HepG2 (cell line): ENCODE data around the gene TASOR2. TPM values are rescaled to one million over a fixed set of nuclear protein-coding genes. Genes with fewer than 3 reads are reported as not detected.

Experiments
- CREM ChIP-seq, 2 experiments: sonication (generic) in 1 of 2; formaldehyde crosslinking in 1 of 2; IDR thresholded peaks; 2 replicates each; pipeline versions ENCODE4 v1.4.0 to v1.6.1; 2016 to 2020; ENCODE audit warnings: antibody characterized with exemption in 1 of 2, mild to moderate bottlenecking in 1 of 2, missing genetic modification reagents in 1 of 2
- ELF3 ChIP-seq: IDR thresholded peaks from 2 replicates; pipeline ENCODE4 v1.6.1; 2016; ENCODE audit warnings: missing genetic modification reagents, missing compliant biosample characterization
- HOXD1 ChIP-seq: sonication (generic); formaldehyde crosslinking; IDR thresholded peaks from 2 replicates; pipeline ENCODE4 v1.5.0; 2020; ENCODE audit warnings: missing genetic modification reagents
- JDP2 ChIP-seq: sonication (generic); formaldehyde crosslinking; IDR thresholded peaks from 2 replicates; pipeline ENCODE4 v1.8.1; 2022; ENCODE audit warnings: missing genetic modification reagents, borderline replicate concordance
- KDM2A ChIP-seq: sonication (generic); formaldehyde crosslinking; IDR thresholded peaks from 2 replicates; pipeline ENCODE4 v1.4.0; 2020; ENCODE audit warnings: low read depth, missing genetic modification reagents, borderline replicate concordance
- PHF21A ChIP-seq: sonication (generic); formaldehyde crosslinking; IDR thresholded peaks from 2 replicates; pipeline ENCODE4 v1.5.0; 2020; ENCODE audit warnings: mild to moderate bottlenecking, missing genetic modification reagents
- THAP11 ChIP-seq: IDR thresholded peaks from 2 replicates; pipeline ENCODE4 v1.6.1; 2016; ENCODE audit warnings: missing biosample characterization, missing genetic modification reagents
- ZNF101 ChIP-seq: sonication (generic); formaldehyde crosslinking; IDR thresholded peaks from 2 replicates; pipeline ENCODE4 v1.4.0; 2020; ENCODE audit warnings: mild to moderate bottlenecking, low read depth, missing genetic modification reagents, borderline replicate concordance
- ZNF547 ChIP-seq: sonication (generic); formaldehyde crosslinking; IDR thresholded peaks from 2 replicates; pipeline ENCODE4 v1.5.1; 2020; ENCODE audit warnings: mild to moderate bottlenecking, missing genetic modification reagents
- ZNF850 ChIP-seq: sonication (generic); formaldehyde crosslinking; conservative IDR thresholded peaks from 2 replicates; pipeline ENCODE4 v1.9.0; 2021; ENCODE audit warnings: mild to moderate bottlenecking, missing genetic modification reagents
- polyA plus RNA-seq, 8 experiments: library from polyadenylated mRNA; depleted of rRNA in 3 of 8; stranded (reverse) in 7 of 8; unstranded in 1 of 8; fragments of >200 nt; fragmentation: Illumina TruSeq in 4 of 8; extraction: Trizol in 4 of 8; gene quantifications; 2 replicates each; pipeline versions ENCODE4 v1.2.1 to v1.2.3, GENCODE V29; 2011 to 2016; ENCODE audit warnings: low read depth in 4 of 8, missing spikeins in 1 of 8, mixed read lengths in 1 of 8; ENCODE audit not compliant: insufficient read depth in 1 of 8
- total RNA-seq, 5 experiments: library from RNA; depleted of rRNA; stranded (reverse); fragments of >200 nt; fragmentation: Illumina TruSeq; extraction: Trizol; gene quantifications; 2 replicates each; pipeline ENCODE4 v1.2.3, GENCODE V29; 2016; ENCODE audit warnings: low read depth in 1 of 5
- TF ChIP-seq, protein P1 (sequence below): sonication (generic); formaldehyde crosslinking; IDR thresholded peaks from 2 replicates; pipeline ENCODE4 v1.4.0; 2020; ENCODE audit warnings: missing genetic modification reagents
- TF ChIP-seq, protein P2 (sequence below): conservative IDR thresholded peaks from 2 replicates; pipeline ENCODE4 v1.6.1; 2018; ENCODE audit warnings: missing genetic modification reagents
- TF ChIP-seq, protein P3 (sequence below): sonication (generic); formaldehyde crosslinking; IDR thresholded peaks from 2 replicates; pipeline ENCODE4 v1.4.0; 2020; ENCODE audit warnings: missing genetic modification reagents, borderline replicate concordance
- TF ChIP-seq, protein P4 (sequence below), 2 experiments: sonication (generic) in 1 of 2; formaldehyde crosslinking in 1 of 2; IDR thresholded peaks; 2 replicates each; pipeline versions ENCODE4 v1.4.0 to v1.6.1; 2018 to 2020; ENCODE audit warnings: missing genetic modification reagents in 2 of 2, borderline replicate concordance in 1 of 2, low read depth in 1 of 2, mild to moderate bottlenecking in 1 of 2, missing biosample characterization in 1 of 2
- TF ChIP-seq, protein P5 (sequence below): sonication (generic); formaldehyde crosslinking; IDR thresholded peaks from 2 replicates; pipeline ENCODE4 v1.9.0; 2022; ENCODE audit warnings: low read depth, missing genetic modification reagents

TASOR2 gene
- total and polyA plus RNA-seq, 2 of the 13 experiments (the other 11 are each of a cell fraction or from before 2014, with no cell fraction given) = 24.2 to 55.3 TPM

DNA sequence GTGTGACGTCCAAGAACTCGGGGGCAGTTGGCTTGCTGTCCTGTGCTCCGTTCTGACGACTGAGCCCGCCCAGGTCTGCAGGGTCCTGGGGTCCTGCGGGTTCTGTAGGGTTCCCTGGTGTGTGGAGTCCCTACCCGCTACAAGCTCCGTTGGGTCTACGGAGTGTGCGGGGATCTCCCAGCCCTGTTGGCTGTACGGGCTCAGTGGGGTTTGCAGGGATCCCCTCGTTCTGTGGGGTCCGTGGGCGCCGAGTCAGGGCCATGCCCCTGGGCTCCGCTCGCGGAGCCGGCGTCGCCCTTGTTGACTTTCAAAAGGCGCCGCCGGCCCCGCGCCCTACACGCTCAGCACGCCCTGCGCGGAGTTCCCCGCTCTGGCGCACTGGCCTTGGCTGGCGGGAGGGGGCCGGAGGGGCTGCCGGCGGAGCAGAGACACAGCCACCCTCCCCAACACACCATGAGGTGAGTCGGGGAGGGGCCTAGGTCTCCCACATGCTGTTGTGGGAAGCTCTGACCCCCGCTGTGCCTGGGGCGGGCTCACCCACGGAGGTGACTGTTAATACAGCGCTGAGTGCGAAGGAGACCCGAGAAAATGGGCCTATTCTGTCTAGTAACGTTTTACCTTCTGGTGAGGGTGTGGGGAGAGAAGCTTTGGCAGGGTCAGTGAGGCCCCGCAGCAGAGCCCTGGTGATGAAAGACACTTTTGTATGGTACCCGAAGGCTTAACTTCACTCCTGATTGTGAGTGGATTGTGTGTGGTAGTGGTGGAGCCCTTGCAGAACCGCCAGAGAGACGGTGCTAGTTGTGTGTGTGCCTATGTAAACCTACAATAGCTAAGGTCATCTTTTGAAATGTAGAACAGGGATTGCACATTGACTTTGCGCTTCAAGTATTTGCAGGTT, 8.1 kb downstream of the TASOR2 start (continued):
- TF ChIP-seq, protein P1, sequence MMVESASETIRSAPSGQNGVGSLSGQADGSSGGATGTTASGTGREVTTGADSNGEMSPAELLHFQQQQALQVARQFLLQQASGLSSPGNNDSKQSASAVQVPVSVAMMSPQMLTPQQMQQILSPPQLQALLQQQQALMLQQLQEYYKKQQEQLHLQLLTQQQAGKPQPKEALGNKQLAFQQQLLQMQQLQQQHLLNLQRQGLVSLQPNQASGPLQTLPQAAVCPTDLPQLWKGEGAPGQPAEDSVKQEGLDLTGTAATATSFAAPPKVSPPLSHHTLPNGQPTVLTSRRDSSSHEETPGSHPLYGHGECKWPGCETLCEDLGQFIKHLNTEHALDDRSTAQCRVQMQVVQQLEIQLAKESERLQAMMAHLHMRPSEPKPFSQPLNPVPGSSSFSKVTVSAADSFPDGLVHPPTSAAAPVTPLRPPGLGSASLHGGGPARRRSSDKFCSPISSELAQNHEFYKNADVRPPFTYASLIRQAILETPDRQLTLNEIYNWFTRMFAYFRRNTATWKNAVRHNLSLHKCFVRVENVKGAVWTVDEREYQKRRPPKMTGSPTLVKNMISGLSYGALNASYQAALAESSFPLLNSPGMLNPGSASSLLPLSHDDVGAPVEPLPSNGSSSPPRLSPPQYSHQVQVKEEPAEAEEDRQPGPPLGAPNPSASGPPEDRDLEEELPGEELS = peak; percentile 76
- peak; percentile 93 for TF ChIP-seq KDM2A (CRISPR knock-in tag)
- peak; percentile 62 for TF ChIP-seq THAP11
- peak; percentile 88 for TF ChIP-seq ZNF547 (CRISPR knock-in tag)
- no peak; the same call in 1 of the 2 replicates for TF ChIP-seq JDP2 (CRISPR knock-in tag)
- peak; percentile 13 for TF ChIP-seq CREM (IDR thresholded peaks at IDR 0.05)
- TF ChIP-seq CREM (CRISPR knock-in tag; IDR thresholded peaks at IDR 0.05) = no peak
- TF ChIP-seq, protein P2, sequence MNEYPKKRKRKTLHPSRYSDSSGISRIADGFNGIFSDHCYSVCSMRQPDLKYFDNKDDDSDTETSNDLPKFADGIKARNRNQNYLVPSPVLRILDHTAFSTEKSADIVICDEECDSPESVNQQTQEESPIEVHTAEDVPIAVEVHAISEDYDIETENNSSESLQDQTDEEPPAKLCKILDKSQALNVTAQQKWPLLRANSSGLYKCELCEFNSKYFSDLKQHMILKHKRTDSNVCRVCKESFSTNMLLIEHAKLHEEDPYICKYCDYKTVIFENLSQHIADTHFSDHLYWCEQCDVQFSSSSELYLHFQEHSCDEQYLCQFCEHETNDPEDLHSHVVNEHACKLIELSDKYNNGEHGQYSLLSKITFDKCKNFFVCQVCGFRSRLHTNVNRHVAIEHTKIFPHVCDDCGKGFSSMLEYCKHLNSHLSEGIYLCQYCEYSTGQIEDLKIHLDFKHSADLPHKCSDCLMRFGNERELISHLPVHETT = peak; percentile 31
- TF ChIP-seq ZNF850 = no peak
- peak; percentile 22; the same call in 1 of the 2 replicates for TF ChIP-seq ELF3 (CRISPR knock-in tag)
- no peak for TF ChIP-seq ZNF101 (CRISPR knock-in tag)
- TF ChIP-seq, protein P3, sequence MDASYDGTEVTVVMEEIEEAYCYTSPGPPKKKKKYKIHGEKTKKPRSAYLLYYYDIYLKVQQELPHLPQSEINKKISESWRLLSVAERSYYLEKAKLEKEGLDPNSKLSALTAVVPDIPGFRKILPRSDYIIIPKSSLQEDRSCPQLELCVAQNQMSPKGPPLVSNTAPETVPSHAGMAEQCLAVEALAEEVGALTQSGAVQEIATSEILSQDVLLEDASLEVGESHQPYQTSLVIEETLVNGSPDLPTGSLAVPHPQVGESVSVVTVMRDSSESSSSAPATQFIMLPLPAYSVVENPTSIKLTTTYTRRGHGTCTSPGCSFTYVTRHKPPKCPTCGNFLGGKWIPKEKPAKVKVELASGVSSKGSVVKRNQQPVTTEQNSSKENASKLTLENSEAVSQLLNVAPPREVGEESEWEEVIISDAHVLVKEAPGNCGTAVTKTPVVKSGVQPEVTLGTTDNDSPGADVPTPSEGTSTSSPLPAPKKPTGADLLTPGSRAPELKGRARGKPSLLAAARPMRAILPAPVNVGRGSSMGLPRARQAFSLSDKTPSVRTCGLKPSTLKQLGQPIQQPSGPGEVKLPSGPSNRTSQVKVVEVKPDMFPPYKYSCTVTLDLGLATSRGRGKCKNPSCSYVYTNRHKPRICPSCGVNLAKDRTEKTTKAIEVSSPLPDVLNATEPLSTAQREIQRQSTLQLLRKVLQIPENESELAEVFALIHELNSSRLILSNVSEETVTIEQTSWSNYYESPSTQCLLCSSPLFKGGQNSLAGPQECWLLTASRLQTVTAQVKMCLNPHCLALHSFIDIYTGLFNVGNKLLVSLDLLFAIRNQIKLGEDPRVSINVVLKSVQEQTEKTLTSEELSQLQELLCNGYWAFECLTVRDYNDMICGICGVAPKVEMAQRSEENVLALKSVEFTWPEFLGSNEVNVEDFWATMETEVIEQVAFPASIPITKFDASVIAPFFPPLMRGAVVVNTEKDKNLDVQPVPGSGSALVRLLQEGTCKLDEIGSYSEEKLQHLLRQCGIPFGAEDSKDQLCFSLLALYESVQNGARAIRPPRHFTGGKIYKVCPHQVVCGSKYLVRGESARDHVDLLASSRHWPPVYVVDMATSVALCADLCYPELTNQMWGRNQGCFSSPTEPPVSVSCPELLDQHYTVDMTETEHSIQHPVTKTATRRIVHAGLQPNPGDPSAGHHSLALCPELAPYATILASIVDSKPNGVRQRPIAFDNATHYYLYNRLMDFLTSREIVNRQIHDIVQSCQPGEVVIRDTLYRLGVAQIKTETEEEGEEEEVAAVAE (CRISPR knock-in tag) = no peak
- peak; percentile 71; the same call in 1 of the 2 replicates for TF ChIP-seq PHF21A (CRISPR knock-in tag)
- TF ChIP-seq, protein P4, sequence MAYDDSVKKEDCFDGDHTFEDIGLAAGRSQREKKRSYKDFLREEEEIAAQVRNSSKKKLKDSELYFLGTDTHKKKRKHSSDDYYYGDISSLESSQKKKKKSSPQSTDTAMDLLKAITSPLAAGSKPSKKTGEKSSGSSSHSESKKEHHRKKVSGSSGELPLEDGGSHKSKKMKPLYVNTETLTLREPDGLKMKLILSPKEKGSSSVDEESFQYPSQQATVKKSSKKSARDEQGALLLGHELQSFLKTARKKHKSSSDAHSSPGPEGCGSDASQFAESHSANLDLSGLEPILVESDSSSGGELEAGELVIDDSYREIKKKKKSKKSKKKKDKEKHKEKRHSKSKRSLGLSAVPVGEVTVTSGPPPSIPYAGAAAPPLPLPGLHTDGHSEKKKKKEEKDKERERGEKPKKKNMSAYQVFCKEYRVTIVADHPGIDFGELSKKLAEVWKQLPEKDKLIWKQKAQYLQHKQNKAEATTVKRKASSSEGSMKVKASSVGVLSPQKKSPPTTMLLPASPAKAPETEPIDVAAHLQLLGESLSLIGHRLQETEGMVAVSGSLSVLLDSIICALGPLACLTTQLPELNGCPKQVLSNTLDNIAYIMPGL (CRISPR knock-in tag; IDR thresholded peaks at IDR 0.05; ENCODE audit: borderline replicate concordance in 1 of 2, low read depth in 1 of 2) = peak; percentile 57 to 67; a peak in 3 of 4 replicates
- TF ChIP-seq, protein P5, sequence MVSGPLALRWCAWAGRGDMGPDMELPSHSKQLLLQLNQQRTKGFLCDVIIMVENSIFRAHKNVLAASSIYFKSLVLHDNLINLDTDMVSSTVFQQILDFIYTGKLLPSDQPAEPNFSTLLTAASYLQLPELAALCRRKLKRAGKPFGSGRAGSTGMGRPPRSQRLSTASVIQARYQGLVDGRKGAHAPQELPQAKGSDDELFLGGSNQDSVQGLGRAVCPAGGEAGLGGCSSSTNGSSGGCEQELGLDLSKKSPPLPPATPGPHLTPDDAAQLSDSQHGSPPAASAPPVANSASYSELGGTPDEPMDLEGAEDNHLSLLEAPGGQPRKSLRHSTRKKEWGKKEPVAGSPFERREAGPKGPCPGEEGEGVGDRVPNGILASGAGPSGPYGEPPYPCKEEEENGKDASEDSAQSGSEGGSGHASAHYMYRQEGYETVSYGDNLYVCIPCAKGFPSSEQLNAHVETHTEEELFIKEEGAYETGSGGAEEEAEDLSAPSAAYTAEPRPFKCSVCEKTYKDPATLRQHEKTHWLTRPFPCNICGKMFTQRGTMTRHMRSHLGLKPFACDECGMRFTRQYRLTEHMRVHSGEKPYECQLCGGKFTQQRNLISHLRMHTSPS (CRISPR knock-in tag) = 0 out of 2 replicates have a peak, but pooled peaks have one; percentile 21
- peak; percentile 90 for TF ChIP-seq HOXD1 (CRISPR knock-in tag)
